ENCODE measurements around the gene PANK2. TPM values are rescaled to one million over a fixed set of nuclear protein-coding genes. Genes with fewer than 3 reads are reported as not detected.

PANK2 gene
- total and polyA plus RNA-seq, 2 experiments from 2014 or later = 36.1 to 72.0 TPM

DNA sequence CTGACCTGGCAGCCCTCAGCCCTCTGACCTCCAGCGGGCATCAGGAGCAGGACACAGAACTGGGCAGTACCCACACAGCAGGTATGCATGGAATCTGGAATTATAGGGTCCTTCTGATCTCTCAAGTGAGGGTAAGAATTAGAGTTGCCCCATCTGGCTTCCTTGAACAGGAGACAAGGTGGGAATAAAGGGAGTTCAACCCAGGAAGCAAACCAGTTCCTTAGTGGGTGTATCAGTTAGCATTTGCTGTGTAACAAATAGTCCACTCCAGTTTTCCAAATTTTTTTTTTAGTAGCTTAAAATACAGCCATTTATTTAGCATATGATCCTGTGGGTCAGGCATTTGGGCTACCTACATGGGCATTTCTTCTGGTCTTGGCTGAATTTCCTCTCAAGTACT is 26.9 kb upstream of the PANK2 start:
- H3K4me3 Mint-ChIP-seq = no peak overlapping the region
- no peak for TF ChIP-seq ZNF462 (CRISPR knock-in tag; IDR thresholded peaks at IDR 0.05)
- no peak for TF ChIP-seq EZH2 (IDR thresholded peaks at IDR 0.05; ENCODE audit: low read depth, unreplicated experiment)
- no peak for TF ChIP-seq POLR2AphosphoS5 (IDR thresholded peaks at IDR 0.05; ENCODE audit: low read depth)
- no peak for TF ChIP-seq REST (IDR thresholded peaks at IDR 0.05; ENCODE audit: unreplicated experiment)
- TF ChIP-seq ZNF114 (CRISPR knock-in tag; IDR thresholded peaks at IDR 0.05) = no peak
- TF ChIP-seq CREB1 (CRISPR knock-in tag; IDR thresholded peaks at IDR 0.05; ENCODE audit: low read depth) = no peak
- TF ChIP-seq, protein P1, sequence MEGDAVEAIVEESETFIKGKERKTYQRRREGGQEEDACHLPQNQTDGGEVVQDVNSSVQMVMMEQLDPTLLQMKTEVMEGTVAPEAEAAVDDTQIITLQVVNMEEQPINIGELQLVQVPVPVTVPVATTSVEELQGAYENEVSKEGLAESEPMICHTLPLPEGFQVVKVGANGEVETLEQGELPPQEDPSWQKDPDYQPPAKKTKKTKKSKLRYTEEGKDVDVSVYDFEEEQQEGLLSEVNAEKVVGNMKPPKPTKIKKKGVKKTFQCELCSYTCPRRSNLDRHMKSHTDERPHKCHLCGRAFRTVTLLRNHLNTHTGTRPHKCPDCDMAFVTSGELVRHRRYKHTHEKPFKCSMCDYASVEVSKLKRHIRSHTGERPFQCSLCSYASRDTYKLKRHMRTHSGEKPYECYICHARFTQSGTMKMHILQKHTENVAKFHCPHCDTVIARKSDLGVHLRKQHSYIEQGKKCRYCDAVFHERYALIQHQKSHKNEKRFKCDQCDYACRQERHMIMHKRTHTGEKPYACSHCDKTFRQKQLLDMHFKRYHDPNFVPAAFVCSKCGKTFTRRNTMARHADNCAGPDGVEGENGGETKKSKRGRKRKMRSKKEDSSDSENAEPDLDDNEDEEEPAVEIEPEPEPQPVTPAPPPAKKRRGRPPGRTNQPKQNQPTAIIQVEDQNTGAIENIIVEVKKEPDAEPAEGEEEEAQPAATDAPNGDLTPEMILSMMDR (conservative IDR thresholded peaks at IDR 0.05; ENCODE audit: low read depth in 2 of 2) = no peak
- H3K4me1 ChIP-seq (ENCODE audit: insufficient read depth) = no peaks in the 10 kb centered on the region
- no peaks in the 10 kb centered on the region for H3K9me2 ChIP-seq (ENCODE audit: insufficient read depth)
- H3K27ac Mint-ChIP-seq = no peak overlapping the region
- H3K4me2 ChIP-seq = no peak overlapping the region
- peaks cover 7% of the 10 kb centered on the region for H3K36me3 ChIP-seq (ENCODE audit: insufficient read depth)
- H3K79me2 ChIP-seq (replicated peaks; ENCODE audit: insufficient read depth) = no peaks in the 10 kb centered on the region
- H4K20me1 ChIP-seq (replicated peaks; ENCODE audit: insufficient read depth) = no peaks in the 10 kb centered on the region
- H3K27me3 ChIP-seq (ENCODE audit: insufficient read depth) = no peaks in the 10 kb centered on the region
- ATAC-seq (no peak), DNase-seq (ENCODE audit: low spot score) (no peak)
- H3K27ac ChIP-seq (ENCODE audit: low read depth) = no peak overlapping the region
- H3F3A ChIP-seq (replicated peaks; ENCODE audit: low read depth) = no peaks in the 10 kb centered on the region
- no peak overlapping the region for H2AFZ ChIP-seq
- H3K4me1 Mint-ChIP-seq = no peaks in the 10 kb centered on the region
- H3K27me3 Mint-ChIP-seq (ENCODE audit: insufficient read depth, low read depth, poor library complexity) = peaks cover 10% of the 10 kb centered on the region
- peaks cover 57% of the 10 kb centered on the region for H3K36me3 Mint-ChIP-seq (ENCODE audit: low read depth)
- H3K9me3 Mint-ChIP-seq = peaks cover 13% of the 10 kb centered on the region; the same call in 2 of the 3 replicates
- no peak overlapping the region for H3K4me3 ChIP-seq

All from GM23338 (cell line).